Colonic mucosa (tissue), 4 donors: ENCODE data around the gene MSANTD7. TPM values are rescaled to one million over a fixed set of nuclear protein-coding genes. Genes with fewer than 3 reads are reported as not detected.

Experiments used
- DNase-seq: peaks from one replicate; pipeline ENCODE4 v3.0.0-alpha.2; 2020
- H3K27ac ChIP-seq: fragments of 200-600 bp; one replicate; pipeline ENCODE4 v1.8.0; 2021
- H3K27me3 ChIP-seq: fragments of 200-600 bp; one replicate; pipeline ENCODE4 v1.8.0; 2021
- H3K36me3 ChIP-seq: fragments of 200-600 bp; one replicate; pipeline ENCODE4 v1.8.0; 2021
- H3K4me1 ChIP-seq: fragments of 200-600 bp; one replicate; pipeline ENCODE4 v1.8.0; 2021; ENCODE audit warnings: mild to moderate bottlenecking
- H3K4me3 ChIP-seq: fragments of 200-600 bp; one replicate; pipeline ENCODE4 v1.8.0; 2021
- H3K9ac ChIP-seq, 2 donors: one replicate each; pipeline ENCODE4 v1.7.0; 2013; ENCODE audit warnings: control low read depth in 2 of 2, low read depth in 2 of 2, low read length in 2 of 2
- H3K9me3 ChIP-seq: fragments of 200-600 bp; one replicate; pipeline ENCODE4 v1.8.0; 2021
- intact Hi-C: fragments of 100-400 bp; cut with DNase I; formaldehyde crosslinking; loops from one replicate; pipeline ENCODE4 v1.14.1; 2022
- total RNA-seq, 2 donors: library from RNA; stranded (reverse); fragmentation: NEBNext Ultra II Directional in 1 of 2; extraction: Animal tissue kit (Norgen Biotek cat#: 25700) in 1 of 2; gene quantifications; one replicate each; pipeline ENCODE4 v1.2.1, GENCODE V29; 2021
- TF ChIP-seq, protein P1 (sequence below): fragments of 200-600 bp; IDR thresholded peaks from one replicate; pipeline ENCODE4 v1.8.0; 2022; ENCODE audit warnings: antibody characterized with exemption, mild to moderate bottlenecking
- donor health status: healthy.
- donor health status: DM: no; HTN: no; CAD: no.
- donor health status: DM: no; HTN: no; CAD: no.

Gene MSANTD7
- total RNA-seq, 2 donors from 2014 or later, result 12.2 to 14.6 TPM

DNA sequence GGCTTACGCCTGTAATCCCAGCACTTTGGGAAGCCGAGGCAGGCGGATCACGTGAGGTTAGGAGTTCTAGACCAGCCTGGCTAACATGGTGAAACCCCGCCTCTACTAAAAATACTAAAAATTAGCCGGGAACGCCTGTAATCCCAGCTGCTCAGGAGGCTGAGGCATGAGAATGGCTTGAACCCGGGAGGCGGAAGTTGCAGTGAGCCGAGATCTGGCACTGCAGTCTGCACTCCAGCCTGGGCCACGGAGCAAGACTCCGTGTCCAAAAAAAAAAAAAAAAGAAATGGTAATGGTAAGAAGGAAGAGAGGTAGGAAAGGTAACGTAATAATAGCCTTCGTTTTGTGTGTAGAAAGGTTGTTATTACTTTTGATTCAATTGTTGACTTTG, 1.2 kb downstream of the MSANTD7 start:
- Histone ChIP-seq H3K9me3 (no peaks in the 10 kb centered on the region), H3K27me3 (no peaks in the 10 kb centered on the region), H3K9ac (peak overlapping the region; percentile 85 to 98), H3K36me3 (peaks cover 8% of the 10 kb centered on the region), H3K27ac (peak overlapping the region; percentile 72), H3K4me3 (peak overlapping the region; percentile 91), H3K4me1 (no peaks in the 10 kb centered on the region)
- intact Hi-C loops, result no loop called here
- TF ChIP-seq, protein P1, sequence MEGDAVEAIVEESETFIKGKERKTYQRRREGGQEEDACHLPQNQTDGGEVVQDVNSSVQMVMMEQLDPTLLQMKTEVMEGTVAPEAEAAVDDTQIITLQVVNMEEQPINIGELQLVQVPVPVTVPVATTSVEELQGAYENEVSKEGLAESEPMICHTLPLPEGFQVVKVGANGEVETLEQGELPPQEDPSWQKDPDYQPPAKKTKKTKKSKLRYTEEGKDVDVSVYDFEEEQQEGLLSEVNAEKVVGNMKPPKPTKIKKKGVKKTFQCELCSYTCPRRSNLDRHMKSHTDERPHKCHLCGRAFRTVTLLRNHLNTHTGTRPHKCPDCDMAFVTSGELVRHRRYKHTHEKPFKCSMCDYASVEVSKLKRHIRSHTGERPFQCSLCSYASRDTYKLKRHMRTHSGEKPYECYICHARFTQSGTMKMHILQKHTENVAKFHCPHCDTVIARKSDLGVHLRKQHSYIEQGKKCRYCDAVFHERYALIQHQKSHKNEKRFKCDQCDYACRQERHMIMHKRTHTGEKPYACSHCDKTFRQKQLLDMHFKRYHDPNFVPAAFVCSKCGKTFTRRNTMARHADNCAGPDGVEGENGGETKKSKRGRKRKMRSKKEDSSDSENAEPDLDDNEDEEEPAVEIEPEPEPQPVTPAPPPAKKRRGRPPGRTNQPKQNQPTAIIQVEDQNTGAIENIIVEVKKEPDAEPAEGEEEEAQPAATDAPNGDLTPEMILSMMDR, result no peak
- peak; percentile 53 for DNase-seq

DNA sequence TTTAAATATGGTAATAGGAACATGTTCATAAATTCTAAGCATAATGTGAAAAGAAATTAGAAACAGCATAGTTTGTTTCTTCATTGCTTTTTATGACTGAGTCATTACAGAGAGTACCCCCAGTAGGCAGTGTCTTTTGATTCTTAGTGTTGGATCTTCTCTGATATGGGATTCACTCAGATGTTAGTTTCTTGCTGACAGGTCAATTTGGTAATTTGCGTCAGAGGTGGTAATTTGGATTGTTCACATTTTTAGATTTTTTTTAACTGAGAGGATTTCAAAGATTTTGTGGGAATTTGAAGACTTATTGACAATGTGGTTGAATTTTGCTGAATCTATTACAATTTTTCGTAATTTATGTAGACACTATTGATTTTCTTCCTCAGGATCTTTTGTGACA, 2.1 kb downstream of the MSANTD7 start:
- Histone ChIP-seq H3K4me1 (no peaks in the 10 kb centered on the region), H3K9ac (no peak overlapping the region), H3K27me3 (no peaks in the 10 kb centered on the region), H3K27ac (no peak overlapping the region), H3K9me3 (no peaks in the 10 kb centered on the region), H3K4me3 (no peak overlapping the region), H3K36me3 (peaks cover 9% of the 10 kb centered on the region)
- no peak for DNase-seq
- intact Hi-C loops, result no loop called here
- TF ChIP-seq, protein P1, result no peak

DNA sequence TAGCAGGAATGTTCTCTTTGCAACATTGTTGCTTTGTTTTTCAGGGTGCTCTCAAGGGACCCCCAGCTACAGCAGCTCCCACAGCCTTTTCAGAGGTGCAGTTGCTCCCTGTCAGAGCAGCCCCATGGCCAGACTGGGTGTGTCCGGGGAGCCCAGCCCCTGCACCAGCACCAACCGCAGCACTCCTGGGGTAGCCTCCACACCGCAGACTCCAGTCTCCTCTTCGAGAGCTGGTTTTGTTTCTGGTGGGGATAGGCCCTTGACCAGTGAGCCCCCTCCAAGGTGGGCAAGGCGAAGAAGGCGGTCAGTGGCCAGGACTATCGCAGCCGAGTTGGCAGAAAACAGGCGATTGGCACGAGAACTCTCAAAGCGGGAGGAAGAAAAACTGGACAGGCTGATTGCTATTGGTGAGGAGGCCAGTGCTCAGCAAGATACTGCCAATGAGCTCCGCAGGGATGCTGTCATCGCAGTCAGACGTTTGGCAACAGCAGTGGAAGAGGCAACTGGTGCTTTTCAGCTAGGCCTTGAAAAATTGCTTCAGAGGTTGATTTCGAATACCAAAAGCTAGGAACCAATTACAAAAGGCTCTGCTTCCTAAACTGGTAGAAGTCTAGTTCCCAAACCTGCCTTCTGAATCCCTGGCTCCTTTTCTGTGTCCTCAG, 5.4 kb downstream of the MSANTD7 start:
- no peak overlapping the region for H3K27ac ChIP-seq
- TF ChIP-seq, protein P1, result no peak
- H3K9ac ChIP-seq, result no peak overlapping the region
- no peak overlapping the region for H3K4me3 ChIP-seq
- H3K36me3 ChIP-seq, result peaks cover 9% of the 10 kb centered on the region
- H3K4me1 ChIP-seq, result no peaks in the 10 kb centered on the region
- no peaks in the 10 kb centered on the region for H3K9me3 ChIP-seq
- no peaks in the 10 kb centered on the region for H3K27me3 ChIP-seq
- no peak for DNase-seq
- intact Hi-C loops, result no loop called here

DNA sequence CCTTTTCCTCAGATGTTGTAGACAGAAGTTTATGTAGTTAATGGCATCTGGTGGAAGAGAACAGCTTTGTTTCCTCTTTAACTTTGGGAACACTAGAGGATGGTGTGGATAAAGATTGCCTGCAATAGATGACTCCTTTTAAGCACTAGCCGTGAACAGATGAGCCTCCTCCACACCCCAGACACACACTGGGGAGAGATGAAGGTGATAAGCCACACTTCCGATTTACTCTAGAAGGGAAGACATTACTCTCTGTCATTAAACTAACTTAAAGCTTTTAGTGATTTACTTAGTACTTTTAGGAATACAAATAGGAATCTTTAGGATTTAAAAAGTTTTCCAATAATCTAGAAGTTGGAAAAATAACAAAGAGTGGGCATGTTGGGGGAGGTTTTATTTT, 6.8 kb downstream of the MSANTD7 start:
- peaks cover 9% of the 10 kb centered on the region for H3K36me3 ChIP-seq
- H3K27me3 ChIP-seq, result no peaks in the 10 kb centered on the region
- TF ChIP-seq, protein P1, result no peak
- H3K4me3 ChIP-seq, result no peak overlapping the region
- DNase-seq, result no peak
- intact Hi-C loops, result no loop called here
- no peak overlapping the region for H3K9ac ChIP-seq
- no peaks in the 10 kb centered on the region for H3K9me3 ChIP-seq
- no peaks in the 10 kb centered on the region for H3K4me1 ChIP-seq
- H3K27ac ChIP-seq, result no peak overlapping the region

DNA sequence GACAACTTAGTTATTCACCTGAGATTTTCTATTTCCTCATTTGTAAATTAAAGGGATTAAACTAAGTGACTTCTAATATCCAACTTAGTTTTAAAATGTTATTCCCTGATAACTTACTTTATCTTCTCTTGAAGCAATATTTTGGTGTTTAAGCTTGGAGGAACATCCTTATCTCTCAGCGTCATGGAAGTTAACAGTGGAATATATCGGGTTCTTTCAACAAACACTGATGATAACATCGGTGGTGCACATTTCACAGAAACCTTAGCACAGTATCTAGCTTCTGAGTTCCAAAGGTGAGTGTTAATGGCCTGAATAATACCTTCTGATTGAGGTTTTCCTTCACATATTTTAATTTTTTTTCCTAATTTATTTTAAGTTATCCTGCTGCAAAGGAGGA, 14.1 kb downstream of the MSANTD7 start:
- Histone ChIP-seq H3K27me3 (no peaks in the 10 kb centered on the region), H3K9me3 (no peaks in the 10 kb centered on the region), H3K27ac (no peak overlapping the region), H3K4me3 (no peak overlapping the region), H3K9ac (no peak overlapping the region), H3K36me3 (no peaks in the 10 kb centered on the region), H3K4me1 (no peaks in the 10 kb centered on the region)
- intact Hi-C loops, result no loop called here
- no peak for DNase-seq
- TF ChIP-seq, protein P1, result no peak
